ENCODE measurements around the gene HNRNPLL.
"Not testable (repeated sequence)": the region's sequence is repeated elsewhere in the genome, so short reads cannot be mapped to it uniquely, and the experiment has no call there.

HNRNPLL gene

GRCh38 chr2:38602732-38603401 is at the start of gene HNRNPLL:
Gene HNRNPLL (minus strand): TSS chr2:38602928. CDS start chr2:38602626, 302 bp downstream.
- peak; percentile 85 for DNase-seq (ENCODE audit: low read depth)

- no peak for DNase-seq (ENCODE audit: low read depth)
These were observed 48.0 kb upstream of the HNRNPLL start for GRCh38 chr2:38650717-38651116.

- DNase-seq (ENCODE audit: low read depth) = no peak
These were observed 47.3 kb upstream of the HNRNPLL start for GRCh38 chr2:38650012-38650411.

GRCh38 chr2:38649176-38649728 is 46.5 kb upstream of the HNRNPLL start:
- no peak for DNase-seq (ENCODE audit: low read depth)

GRCh38 chr2:38648107-38648761 is 45.5 kb upstream of the HNRNPLL start:
- no peak for DNase-seq (ENCODE audit: low read depth)

GRCh38 chr2:38643683-38644511 is 41.2 kb upstream of the HNRNPLL start:
- DNase-seq (ENCODE audit: low read depth) = not testable (repeated sequence)

- no peak for DNase-seq (ENCODE audit: low read depth)
These were observed 40.4 kb upstream of the HNRNPLL start for GRCh38 chr2:38643021-38643671.

GRCh38 chr2:38642373-38643017 is 39.8 kb upstream of the HNRNPLL start:
- not testable (repeated sequence) for DNase-seq (ENCODE audit: low read depth)

GRCh38 chr2:38636069-38636468 is 33.3 kb upstream of the HNRNPLL start:
- DNase-seq (ENCODE audit: low read depth) = no peak

- no peak for DNase-seq (ENCODE audit: low read depth)
These were observed 32.4 kb upstream of the HNRNPLL start for GRCh38 chr2:38635139-38635538.

GRCh38 chr2:38634684-38635083 is 32.0 kb upstream of the HNRNPLL start:
- no peak for DNase-seq (ENCODE audit: low read depth)

- DNase-seq (ENCODE audit: low read depth) = no peak
These were observed 31.2 kb upstream of the HNRNPLL start for GRCh38 chr2:38633895-38634294.

- DNase-seq (ENCODE audit: low read depth) = no peak
These were observed 30.3 kb upstream of the HNRNPLL start for GRCh38 chr2:38632980-38633379.

- no peak for DNase-seq (ENCODE audit: low read depth)
These were observed 29.2 kb upstream of the HNRNPLL start for GRCh38 chr2:38631976-38632375.

- no peak for DNase-seq (ENCODE audit: low read depth)
These were observed 27.0 kb upstream of the HNRNPLL start for GRCh38 chr2:38629684-38630083.

- no peak for DNase-seq (ENCODE audit: low read depth)
These were observed 24.7 kb upstream of the HNRNPLL start for GRCh38 chr2:38627391-38627790.

GRCh38 chr2:38626326-38627035 is 23.8 kb upstream of the HNRNPLL start:
- no peak for DNase-seq (ENCODE audit: low read depth)

- no peak for DNase-seq (ENCODE audit: low read depth)
These were observed 19.5 kb upstream of the HNRNPLL start for GRCh38 chr2:38622210-38622609.

- no peak for DNase-seq (ENCODE audit: low read depth)
These were observed 18.3 kb upstream of the HNRNPLL start for GRCh38 chr2:38621018-38621417.

GRCh38 chr2:38620282-38620977 is 17.7 kb upstream of the HNRNPLL start:
- DNase-seq (ENCODE audit: low read depth) = no peak
